ENCODE data around the gene CPLX3.
A peak's percentile ranks its signal among the peaks of the same experiment; 100 is the strongest.

The CPLX3 gene

GRCh38 chr15:74869726-74870407 is 43.4 kb downstream of the CPLX3 start:
- DNase-seq (ENCODE audit: low read depth in 2 of 3, low spot score in 2 of 3) = no peak

GRCh38 chr15:74870436-74871215 is 44.2 kb downstream of the CPLX3 start:
- no peak for DNase-seq (ENCODE audit: low read depth in 2 of 3, low spot score in 2 of 3)

GRCh38 chr15:74872702-74873035 is 46.2 kb downstream of the CPLX3 start:
- DNase-seq (ENCODE audit: low read depth in 2 of 3, low spot score in 2 of 3) = no peak

- DNase-seq (ENCODE audit: low read depth in 2 of 3, low spot score in 2 of 3) = peak; percentile 79 to 87 (median 79)
Observed at GRCh38 chr15:74873036-74873755, 46.8 kb downstream of the CPLX3 start, which contains the start of gene SCAMP2. Gene SCAMP2 (minus strand): TSS chr15:74873365. CDS start chr15:74873255, 110 bp downstream.

- DNase-seq (ENCODE audit: low read depth in 2 of 3, low spot score in 2 of 3) = no peak
Observed at GRCh38 chr15:74873756-74874424, 47.5 kb downstream of the CPLX3 start.

- no peak for DNase-seq (ENCODE audit: low read depth in 2 of 3, low spot score in 2 of 3)
Observed at GRCh38 chr15:74878273-74878672, 51.8 kb downstream of the CPLX3 start.
